Spinal cord (tissue), 10 donors: ENCODE data around the gene SS18. TPM values are rescaled to one million over a fixed set of nuclear protein-coding genes. Genes with fewer than 3 reads are reported as not detected.
A peak's percentile ranks its signal among the peaks of the same experiment; 100 is the strongest.
"Not testable (repeated sequence)": the region's sequence is repeated elsewhere in the genome, so short reads cannot be mapped to it uniquely, and the experiment has no call there.

ENCODE experiments used
- DNase-seq, 6 donors: peaks; one replicate each; pipeline versions ENCODE4 v3.0.0 to v3.0.0-alpha.2; 2013 to 2015; ENCODE audit warnings: low spot score in 6 of 6, low read depth in 4 of 6
- H3K27ac ChIP-seq: one replicate; pipeline ENCODE4 v1.5.1; 2013; ENCODE audit warnings: low read depth, low read length, control low read depth
- H3K27me3 ChIP-seq: one replicate; pipeline ENCODE4 v1.6.1; 2013; ENCODE audit warnings: low read length; ENCODE audit not compliant: control insufficient read depth, insufficient read depth
- H3K36me3 ChIP-seq: one replicate; pipeline ENCODE4 v1.6.1; 2013; ENCODE audit warnings: low read length; ENCODE audit not compliant: control insufficient read depth, insufficient read depth
- H3K4me1 ChIP-seq: one replicate; pipeline ENCODE4 v1.6.1; 2013; ENCODE audit warnings: low read length; ENCODE audit not compliant: control insufficient read depth, insufficient read depth
- H3K4me3 ChIP-seq: one replicate; pipeline ENCODE4 v1.5.1; 2013; ENCODE audit warnings: low read depth, low read length, control low read depth
- H3K9me3 ChIP-seq: one replicate; pipeline ENCODE4 v1.6.1; 2013; ENCODE audit warnings: low read length; ENCODE audit not compliant: control insufficient read depth, insufficient read depth
- WGBS: methylation state at CpG from one replicate; pipeline ENCODE4 v1.1.5; 2013; ENCODE audit warnings: missing lambda C conversion rate; ENCODE audit not compliant: insufficient coverage; 5-methylcytosine and 5-hydroxymethylcytosine counted together
- long read RNA-seq, 4 donors: transcript quantifications; one replicate each; lab custom pipeline, GENCODE V29; 2026
- polyA plus RNA-seq, 2 donors: library from polyadenylated mRNA; unstranded; fragments of 120-200 nt; gene quantifications; one replicate each; pipeline ENCODE4 v1.2.1, GENCODE V29; 2013; ENCODE audit not compliant: insufficient read length in 2 of 2
- total RNA-seq, 2 donors: library from RNA; depleted of rRNA in 1 of 2; stranded (reverse); fragments of 120-200 nt in 1 of 2; fragments of >200 nt in 1 of 2; gene quantifications; one replicate each; pipeline versions ENCODE4 v1.2.3 to v1.2.4, GENCODE V29; 2013 to 2014
- donor health status: healthy.

SS18 gene, protein sequence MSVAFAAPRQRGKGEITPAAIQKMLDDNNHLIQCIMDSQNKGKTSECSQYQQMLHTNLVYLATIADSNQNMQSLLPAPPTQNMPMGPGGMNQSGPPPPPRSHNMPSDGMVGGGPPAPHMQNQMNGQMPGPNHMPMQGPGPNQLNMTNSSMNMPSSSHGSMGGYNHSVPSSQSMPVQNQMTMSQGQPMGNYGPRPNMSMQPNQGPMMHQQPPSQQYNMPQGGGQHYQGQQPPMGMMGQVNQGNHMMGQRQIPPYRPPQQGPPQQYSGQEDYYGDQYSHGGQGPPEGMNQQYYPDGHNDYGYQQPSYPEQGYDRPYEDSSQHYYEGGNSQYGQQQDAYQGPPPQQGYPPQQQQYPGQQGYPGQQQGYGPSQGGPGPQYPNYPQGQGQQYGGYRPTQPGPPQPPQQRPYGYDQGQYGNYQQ
- total RNA-seq (10 to 100 TPM; 86.9 to 92.0 TPM), polyA plus RNA-seq (10 to 100 TPM; 52.3 to 57.4 TPM)
- long read RNA-seq, donor 1, transcript SS18-203 (11 exons, 3,414 nt) = major isoform, 5 of 12 reads
- long read RNA-seq, donor 1, partial matches to known transcripts = 0 of 12 reads
- long read RNA-seq, donor 1, other reads (novel, unspliced or antisense) = 0 of 12 reads
- long read RNA-seq, donor 2, partial matches to known transcripts = 9 of 12 reads
- long read RNA-seq, donor 2, other reads (novel, unspliced or antisense) = 0 of 12 reads
- long read RNA-seq, donor 3, partial matches to known transcripts = 6 of 11 reads
- long read RNA-seq, donor 3, other reads (novel, unspliced or antisense) = 0 of 11 reads
- long read RNA-seq, donor 4, transcript SS18-217 (3 exons, 775 nt) = major isoform, 7 of 23 reads
- long read RNA-seq, donor 4, partial matches to known transcripts = 13 of 23 reads
- long read RNA-seq, donor 4, other reads (novel, unspliced or antisense) = 0 of 23 reads

GRCh38 chr18:26090130-26091046 lies at the start of gene SS18:
SS18 (minus strand) TSS chr18:26090613; CDS start chr18:26090569, 44 bp downstream.
- Histone ChIP-seq H3K9me3 (no peaks in the 10 kb centered on the region), H3K27ac (peak within 1 kb of the TSS; percentile 99), H3K4me1 (peaks cover 4% of the 10 kb centered on the region), H3K36me3 (no peaks in the 10 kb centered on the region), H3K4me3 (peak within 1 kb of the TSS; percentile 99), H3K27me3 (no peaks in the 10 kb centered on the region)
- under 1% methylated on average over 87 of the region's 89 CpGs for WGBS
- peak; percentile 81 to 97 (median 88) for DNase-seq

DNA sequence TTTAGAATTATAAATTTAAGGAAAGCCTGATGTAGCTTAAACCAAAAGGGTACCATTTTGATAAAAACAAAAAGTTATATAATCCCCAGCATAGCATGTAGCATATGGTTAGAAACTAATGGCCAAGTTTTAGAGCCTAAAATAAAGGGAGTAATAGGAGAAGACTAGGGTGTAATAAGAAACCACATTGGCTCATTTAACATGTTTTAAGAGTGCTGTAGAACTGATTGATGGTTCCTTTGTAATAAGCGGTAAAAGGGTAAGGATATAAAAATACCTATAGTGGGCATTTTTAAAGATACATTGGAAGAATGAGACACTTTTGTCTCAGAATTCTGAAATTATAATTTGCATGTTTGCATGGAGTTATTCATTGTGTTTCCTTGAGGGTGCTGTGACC lies 45.1 kb upstream of the SS18 start:
- no peaks in the 10 kb centered on the region for H3K4me1 ChIP-seq
- DNase-seq = peak in 1 of 6 donors; percentile 19
- H3K9me3 ChIP-seq = no peaks in the 10 kb centered on the region
- no peaks in the 10 kb centered on the region for H3K36me3 ChIP-seq
- no peaks in the 10 kb centered on the region for H3K27me3 ChIP-seq
- WGBS = no CpG with 5 or more reads among the region's 1 CpG
- H3K4me3 ChIP-seq = no peak overlapping the region
- H3K27ac ChIP-seq = no peak overlapping the region

GRCh38 chr18:26134107-26134506 lies 43.7 kb upstream of the SS18 start:
- Histone ChIP-seq H3K4me3 (no peak overlapping the region), H3K9me3 (no peaks in the 10 kb centered on the region), H3K27ac (no peak overlapping the region), H3K36me3 (no peaks in the 10 kb centered on the region), H3K27me3 (no peaks in the 10 kb centered on the region), H3K4me1 (no peaks in the 10 kb centered on the region)
- WGBS = 100% methylated on average over 1 of the region's 6 CpGs
- no peak for DNase-seq

DNA sequence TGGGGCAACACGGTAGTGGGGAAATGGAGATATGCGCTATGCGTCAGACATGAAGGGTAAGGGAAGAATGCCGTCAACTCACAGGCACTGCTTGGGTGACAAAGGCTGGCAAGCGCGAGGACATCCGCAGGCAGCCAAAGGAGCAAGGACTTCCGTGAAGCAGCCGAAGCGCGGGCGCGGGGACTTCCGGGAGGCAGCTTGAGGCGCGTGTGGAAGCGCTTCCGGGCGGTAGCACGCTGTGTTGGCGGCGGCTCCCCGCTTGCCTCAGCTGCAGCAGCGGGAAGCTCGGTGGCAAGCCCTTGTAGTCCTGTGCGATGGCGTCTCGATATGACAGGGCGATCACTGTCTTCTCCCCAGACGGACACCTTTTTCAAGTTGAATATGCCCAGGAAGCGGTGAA lies 43.2 kb upstream of the SS18 start, which contains the start of gene PSMA8:
Gene PSMA8 (plus strand): TSS at position 218 of the 400 bp plus-strand sequence. CDS start 97 bp downstream, at position 315.
- H3K9me3 ChIP-seq = no peaks in the 10 kb centered on the region
- no peak within 1 kb of the TSS for H3K27ac ChIP-seq
- H3K36me3 ChIP-seq = no peaks in the 10 kb centered on the region
- no peaks in the 10 kb centered on the region for H3K27me3 ChIP-seq
- peak in 1 of 6 donors; percentile 1 for DNase-seq
- H3K4me3 ChIP-seq = no peak within 1 kb of the TSS
- 70% methylated on average over 31 of the region's 31 CpGs for WGBS
- no peaks in the 10 kb centered on the region for H3K4me1 ChIP-seq

DNA sequence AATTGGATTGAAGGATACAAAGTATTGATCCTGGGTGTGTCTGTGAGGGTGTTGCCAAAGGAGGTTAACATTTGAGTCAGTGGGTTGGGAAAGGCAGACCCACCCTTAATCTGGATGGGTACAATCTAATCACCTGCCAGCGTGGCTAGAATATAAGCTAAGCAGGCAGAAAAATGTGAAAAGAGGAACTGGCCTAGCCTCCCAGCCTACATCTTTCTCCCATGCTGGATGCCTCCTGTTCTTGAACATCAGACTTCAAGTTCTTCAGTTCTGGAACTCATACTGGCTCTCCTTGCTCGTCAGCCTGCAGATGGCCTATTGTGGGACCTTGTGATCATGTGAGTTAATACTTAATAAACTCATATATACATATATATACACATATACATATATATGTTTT lies 37.8 kb upstream of the SS18 start:
- H3K4me1 ChIP-seq, H3K27me3 ChIP-seq, H3K4me3 ChIP-seq, H3K9me3 ChIP-seq, H3K27ac ChIP-seq, H3K36me3 ChIP-seq, DNase-seq: not testable (repeated sequence)
- no CpG with 5 or more reads among the region's 2 CpGs for WGBS

DNA sequence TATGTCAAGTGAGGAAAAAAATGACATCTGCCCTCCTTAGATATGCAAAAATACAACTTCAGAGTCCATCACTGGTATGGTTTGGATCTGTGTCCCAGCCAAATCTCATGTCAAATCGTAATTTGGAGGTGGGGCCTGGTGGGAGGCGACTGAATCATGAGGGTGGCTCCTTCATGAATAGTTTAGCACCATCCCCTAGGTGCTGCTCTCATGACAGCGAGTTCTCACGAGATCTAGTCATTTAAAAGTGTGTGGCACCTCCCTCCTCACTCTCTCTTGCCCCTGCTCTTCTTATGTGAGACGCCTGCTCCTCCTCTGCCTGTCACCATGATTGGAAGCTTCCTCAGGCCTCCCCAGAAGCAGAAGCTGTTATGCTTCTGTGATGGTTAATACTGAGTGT lies 37.4 kb upstream of the SS18 start:
- Histone ChIP-seq H3K36me3 (no peaks in the 10 kb centered on the region), H3K9me3 (no peaks in the 10 kb centered on the region), H3K27ac (no peak overlapping the region), H3K4me3 (no peak overlapping the region), H3K27me3 (no peaks in the 10 kb centered on the region), H3K4me1 (no peaks in the 10 kb centered on the region)
- no peak for DNase-seq
- 82% methylated on average over 4 of the region's 5 CpGs for WGBS

GRCh38 chr18:26121994-26122393 lies 31.6 kb upstream of the SS18 start:
- H3K4me1 ChIP-seq, H3K4me3 ChIP-seq, H3K27ac ChIP-seq, H3K36me3 ChIP-seq, DNase-seq, H3K27me3 ChIP-seq, H3K9me3 ChIP-seq: not testable (repeated sequence)
- 100% methylated on average over 1 of the region's 2 CpGs for WGBS

GRCh38 chr18:26121476-26121875 lies 31.1 kb upstream of the SS18 start:
- DNase-seq = no peak
- WGBS = 100% methylated on average over 1 of the region's 1 CpG
- no peaks in the 10 kb centered on the region for H3K36me3 ChIP-seq

DNA sequence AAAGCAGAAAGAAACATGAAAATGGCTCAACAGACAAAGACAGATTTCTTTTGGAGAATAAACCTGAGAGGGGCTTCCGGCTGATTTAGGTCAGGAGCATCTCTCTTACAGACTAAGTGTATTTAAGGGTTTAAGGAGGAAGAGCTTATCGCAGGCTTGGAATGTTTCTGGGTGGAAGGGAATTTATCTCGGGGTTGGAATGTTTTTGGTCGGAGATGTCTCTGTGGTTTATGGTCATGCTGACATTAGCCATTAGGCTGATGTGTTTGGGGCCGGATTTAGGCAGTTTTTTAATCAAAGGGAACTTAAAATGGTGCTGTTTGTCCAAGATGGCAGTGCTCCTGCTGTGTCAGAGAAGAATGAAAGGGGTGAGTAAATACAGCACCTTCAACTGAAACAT lies 28.8 kb upstream of the SS18 start:
- Histone ChIP-seq H3K36me3 (no peaks in the 10 kb centered on the region), H3K27me3 (no peaks in the 10 kb centered on the region), H3K4me3 (no peak overlapping the region), H3K4me1 (no peaks in the 10 kb centered on the region), H3K9me3 (no peaks in the 10 kb centered on the region), H3K27ac (no peak overlapping the region)
- 97% methylated on average over 5 of the region's 5 CpGs for WGBS
- no peak for DNase-seq

More at GRCh38 chr18:26121476-26121875, 31.1 kb upstream of the SS18 start:
- H3K9me3 ChIP-seq = no peaks in the 10 kb centered on the region
- H3K4me1 ChIP-seq = no peaks in the 10 kb centered on the region
- H3K27ac ChIP-seq = no peak overlapping the region
- H3K4me3 ChIP-seq = no peak overlapping the region
- no peaks in the 10 kb centered on the region for H3K27me3 ChIP-seq
